ENCODE measurements around the gene ZNF664.

DNA sequence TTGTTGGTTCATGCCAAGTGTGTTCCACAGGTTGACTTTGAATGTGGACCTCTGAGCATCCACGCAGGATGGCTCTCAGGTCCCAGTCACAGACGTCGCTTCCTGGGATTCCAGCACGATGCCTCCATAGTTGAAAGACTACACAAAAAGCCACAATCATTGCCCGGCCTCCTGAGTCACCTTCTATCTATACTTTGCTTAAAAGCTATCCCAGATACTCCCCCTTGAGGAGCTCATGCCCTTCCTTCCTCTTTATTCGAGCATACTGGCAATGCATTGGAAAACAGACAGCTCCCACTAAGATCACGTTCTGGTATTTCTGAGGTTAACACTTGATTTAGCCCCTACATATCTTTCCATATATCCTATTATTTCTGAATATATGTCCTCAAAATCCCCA lies 40.1 kb downstream of the ZNF664 start:
- TF ChIP-seq POLR2A (IDR thresholded peaks at IDR 0.05): no peak
- TF ChIP-seq, protein P1, sequence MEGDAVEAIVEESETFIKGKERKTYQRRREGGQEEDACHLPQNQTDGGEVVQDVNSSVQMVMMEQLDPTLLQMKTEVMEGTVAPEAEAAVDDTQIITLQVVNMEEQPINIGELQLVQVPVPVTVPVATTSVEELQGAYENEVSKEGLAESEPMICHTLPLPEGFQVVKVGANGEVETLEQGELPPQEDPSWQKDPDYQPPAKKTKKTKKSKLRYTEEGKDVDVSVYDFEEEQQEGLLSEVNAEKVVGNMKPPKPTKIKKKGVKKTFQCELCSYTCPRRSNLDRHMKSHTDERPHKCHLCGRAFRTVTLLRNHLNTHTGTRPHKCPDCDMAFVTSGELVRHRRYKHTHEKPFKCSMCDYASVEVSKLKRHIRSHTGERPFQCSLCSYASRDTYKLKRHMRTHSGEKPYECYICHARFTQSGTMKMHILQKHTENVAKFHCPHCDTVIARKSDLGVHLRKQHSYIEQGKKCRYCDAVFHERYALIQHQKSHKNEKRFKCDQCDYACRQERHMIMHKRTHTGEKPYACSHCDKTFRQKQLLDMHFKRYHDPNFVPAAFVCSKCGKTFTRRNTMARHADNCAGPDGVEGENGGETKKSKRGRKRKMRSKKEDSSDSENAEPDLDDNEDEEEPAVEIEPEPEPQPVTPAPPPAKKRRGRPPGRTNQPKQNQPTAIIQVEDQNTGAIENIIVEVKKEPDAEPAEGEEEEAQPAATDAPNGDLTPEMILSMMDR (IDR thresholded peaks at IDR 0.05): no peak
- no peak for TF ChIP-seq EP300 (IDR thresholded peaks at IDR 0.05)

Measured in upper lobe of left lung (tissue), 4 donors.